RWPE1 (cell line): ENCODE data around the gene CRELD1.

ENCODE experiments used
- CTCF ChIA-PET: fragments of 350-600 bp; sonication (Branson Sonifier 250); formaldehyde crosslinking; extraction: SDS; loops from one replicate; lab custom pipeline; 2021; lab: Yijun Ruan, JAX
- POLR2A ChIA-PET: fragments of 400-600 bp; formaldehyde crosslinking; extraction: SDS; loops from one replicate; lab custom pipeline; 2020; ENCODE audit warnings: antibody characterized with exemption; ENCODE audit not compliant: low non-redundant PET; lab: Yijun Ruan, JAX
- DNase-seq: peaks from one replicate; pipeline ENCODE4 v3.0.0; 2012; ENCODE audit warnings: low spot score
- H3K27ac ChIP-seq: fragments of 450-650 bp; 2 replicates; pipeline ENCODE4 v1.5.1; 2017
- TF ChIP-seq, protein P1 (sequence below): fragments of 450-650 bp; conservative IDR thresholded peaks from 2 replicates; pipeline ENCODE4 v1.5.1; 2017; ENCODE audit warnings: low read depth, mild to moderate bottlenecking

The CRELD1 gene

DNA sequence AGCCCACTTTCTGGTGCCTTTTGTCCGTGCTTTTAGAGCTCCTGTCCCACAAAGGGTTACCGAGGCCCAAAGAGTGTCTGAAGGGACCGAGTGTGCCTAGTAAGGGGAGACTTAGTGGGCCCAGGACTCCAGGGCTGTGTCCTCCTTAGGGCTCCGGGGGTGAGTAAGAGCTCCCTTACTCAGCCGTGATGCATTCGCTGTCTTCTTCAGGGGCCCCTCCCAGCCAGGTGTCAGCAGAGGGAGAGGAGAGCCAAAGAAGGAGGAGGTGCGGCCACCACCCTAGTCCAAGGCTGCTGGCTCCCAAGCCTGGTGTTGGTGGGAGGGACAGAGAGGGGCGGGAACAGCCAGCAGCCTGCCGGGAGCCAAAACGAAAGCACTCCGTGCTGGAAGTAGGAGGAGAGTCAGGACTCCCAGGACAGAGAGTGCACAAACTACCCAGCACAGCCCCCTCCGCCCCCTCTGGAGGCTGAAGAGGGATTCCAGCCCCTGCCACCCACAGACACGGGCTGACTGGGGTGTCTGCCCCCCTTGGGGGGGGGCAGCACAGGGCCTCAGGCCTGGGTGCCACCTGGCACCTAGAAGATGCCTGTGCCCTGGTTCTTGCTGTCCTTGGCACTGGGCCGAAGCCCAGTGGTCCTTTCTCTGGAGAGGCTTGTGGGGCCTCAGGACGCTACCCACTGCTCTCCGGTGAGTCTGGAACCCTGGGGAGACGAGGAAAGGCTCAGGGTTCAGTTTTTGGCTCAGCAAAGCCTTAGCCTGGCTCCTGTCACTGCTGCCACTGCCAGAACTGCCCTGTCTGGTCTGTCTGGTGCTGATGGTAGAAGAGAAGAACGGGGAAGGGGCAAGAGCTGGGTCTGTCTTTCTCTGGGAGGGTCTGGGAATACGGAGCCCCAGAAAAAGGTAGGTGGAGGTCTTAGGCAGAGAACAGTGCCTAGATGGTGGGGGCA is 16.6 kb upstream of the CRELD1 start, which contains the start of gene IL17RC:
Gene IL17RC (plus strand): TSS at position 365 of the 947 bp plus-strand sequence. CDS start 218 bp downstream, at position 583.
- DNase-seq, result peak; percentile 88
- CTCF ChIA-PET, result interaction anchor here (0.8 kb wide), 1 partner anchor 29 kb away, joined by 5 read pairs; no protein-coding TSS in a partner anchor

DNA sequence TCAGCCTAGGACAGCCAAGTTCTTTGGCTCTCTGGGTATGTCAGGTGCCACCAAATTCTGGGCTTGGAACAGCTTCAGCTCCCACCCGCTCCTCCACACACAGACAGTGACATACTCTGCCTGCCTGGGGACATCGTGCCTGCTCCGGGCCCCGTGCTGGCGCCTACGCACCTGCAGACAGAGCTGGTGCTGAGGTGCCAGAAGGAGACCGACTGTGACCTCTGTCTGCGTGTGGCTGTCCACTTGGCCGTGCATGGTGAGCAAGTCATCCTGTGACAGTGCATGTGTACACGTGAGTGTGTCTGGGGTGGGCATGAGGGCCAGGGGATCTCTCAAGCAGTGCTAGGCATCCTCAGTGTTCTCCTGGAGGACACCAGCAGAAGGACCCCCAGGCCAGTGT is 15.8 kb upstream of the CRELD1 start:
- DNase-seq, result no peak
- CTCF ChIA-PET, result no interaction called here
- POLR2A ChIA-PET, result no interaction called here
- peak overlapping the region; percentile 91 for H3K27ac ChIP-seq
- TF ChIP-seq, protein P1, sequence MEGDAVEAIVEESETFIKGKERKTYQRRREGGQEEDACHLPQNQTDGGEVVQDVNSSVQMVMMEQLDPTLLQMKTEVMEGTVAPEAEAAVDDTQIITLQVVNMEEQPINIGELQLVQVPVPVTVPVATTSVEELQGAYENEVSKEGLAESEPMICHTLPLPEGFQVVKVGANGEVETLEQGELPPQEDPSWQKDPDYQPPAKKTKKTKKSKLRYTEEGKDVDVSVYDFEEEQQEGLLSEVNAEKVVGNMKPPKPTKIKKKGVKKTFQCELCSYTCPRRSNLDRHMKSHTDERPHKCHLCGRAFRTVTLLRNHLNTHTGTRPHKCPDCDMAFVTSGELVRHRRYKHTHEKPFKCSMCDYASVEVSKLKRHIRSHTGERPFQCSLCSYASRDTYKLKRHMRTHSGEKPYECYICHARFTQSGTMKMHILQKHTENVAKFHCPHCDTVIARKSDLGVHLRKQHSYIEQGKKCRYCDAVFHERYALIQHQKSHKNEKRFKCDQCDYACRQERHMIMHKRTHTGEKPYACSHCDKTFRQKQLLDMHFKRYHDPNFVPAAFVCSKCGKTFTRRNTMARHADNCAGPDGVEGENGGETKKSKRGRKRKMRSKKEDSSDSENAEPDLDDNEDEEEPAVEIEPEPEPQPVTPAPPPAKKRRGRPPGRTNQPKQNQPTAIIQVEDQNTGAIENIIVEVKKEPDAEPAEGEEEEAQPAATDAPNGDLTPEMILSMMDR, result no peak

More for the DNA sequence above, 16.6 kb upstream of the CRELD1 start, which contains the start of gene IL17RC:
- TF ChIP-seq, protein P1, result no peak
- H3K27ac ChIP-seq, result peak within 1 kb of the TSS; percentile 91
- POLR2A ChIA-PET, result interaction anchor here (0.5 to 1.0 kb wide), 3 partner anchors 14 to 360 kb away, joined by 3 read pairs; partner anchors contain the start of gene IL17RE

DNA sequence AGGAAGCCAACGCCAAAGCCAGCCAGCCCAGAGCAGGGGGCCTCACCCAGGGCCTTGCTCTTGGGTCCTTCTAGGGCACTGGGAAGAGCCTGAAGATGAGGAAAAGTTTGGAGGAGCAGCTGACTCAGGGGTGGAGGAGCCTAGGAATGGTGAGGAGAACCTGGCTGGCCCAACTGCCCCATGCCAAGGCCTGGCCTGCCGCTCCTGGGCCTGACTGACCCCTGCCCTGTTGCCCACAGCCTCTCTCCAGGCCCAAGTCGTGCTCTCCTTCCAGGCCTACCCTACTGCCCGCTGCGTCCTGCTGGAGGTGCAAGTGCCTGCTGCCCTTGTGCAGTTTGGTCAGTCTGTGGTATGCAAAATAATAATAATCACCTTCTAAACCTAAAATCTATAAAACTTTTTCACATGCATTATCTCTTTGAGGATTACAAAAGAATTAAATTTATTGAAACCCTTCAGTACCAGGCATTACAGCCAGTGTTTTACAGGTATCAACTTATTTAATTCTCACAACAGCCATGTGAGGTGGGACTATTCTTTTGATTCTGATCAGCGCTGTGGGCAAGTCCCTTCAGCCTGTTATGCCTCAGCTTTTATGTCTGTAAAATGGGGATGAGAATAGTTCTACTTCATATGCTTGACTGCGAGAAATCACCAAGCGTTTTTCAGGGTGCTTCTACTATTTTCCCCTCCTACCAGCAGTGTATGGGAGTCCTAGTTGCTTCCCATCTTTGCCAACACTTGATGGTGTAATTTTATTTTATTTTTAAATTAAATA is 15.2 kb upstream of the CRELD1 start:
- POLR2A ChIA-PET, result no interaction called here
- CTCF ChIA-PET, result no interaction called here
- DNase-seq, result no peak
- H3K27ac ChIP-seq, result peak overlapping the region; percentile 91
- TF ChIP-seq, protein P1, result no peak

DNA sequence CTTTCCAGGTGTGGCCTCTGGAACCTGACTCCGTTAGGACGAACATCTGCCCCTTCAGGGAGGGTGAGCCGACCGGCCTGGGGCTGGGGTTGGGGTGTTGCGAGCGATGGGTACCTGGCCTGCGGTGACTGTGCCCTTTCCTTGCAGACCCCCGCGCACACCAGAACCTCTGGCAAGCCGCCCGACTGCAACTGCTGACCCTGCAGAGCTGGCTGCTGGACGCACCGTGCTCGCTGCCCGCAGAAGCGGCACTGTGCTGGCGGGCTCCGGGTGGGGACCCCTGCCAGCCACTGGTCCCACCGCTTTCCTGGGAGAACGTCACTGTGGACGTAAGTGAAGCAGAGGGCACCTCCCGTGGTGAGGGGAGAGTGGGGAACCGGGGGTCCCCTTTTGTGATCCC is 5.5 kb upstream of the CRELD1 start:
- TF ChIP-seq, protein P1, result no peak
- no peak overlapping the region for H3K27ac ChIP-seq
- CTCF ChIA-PET, result no interaction called here
- DNase-seq, result no peak
- POLR2A ChIA-PET, result no interaction called here

DNA sequence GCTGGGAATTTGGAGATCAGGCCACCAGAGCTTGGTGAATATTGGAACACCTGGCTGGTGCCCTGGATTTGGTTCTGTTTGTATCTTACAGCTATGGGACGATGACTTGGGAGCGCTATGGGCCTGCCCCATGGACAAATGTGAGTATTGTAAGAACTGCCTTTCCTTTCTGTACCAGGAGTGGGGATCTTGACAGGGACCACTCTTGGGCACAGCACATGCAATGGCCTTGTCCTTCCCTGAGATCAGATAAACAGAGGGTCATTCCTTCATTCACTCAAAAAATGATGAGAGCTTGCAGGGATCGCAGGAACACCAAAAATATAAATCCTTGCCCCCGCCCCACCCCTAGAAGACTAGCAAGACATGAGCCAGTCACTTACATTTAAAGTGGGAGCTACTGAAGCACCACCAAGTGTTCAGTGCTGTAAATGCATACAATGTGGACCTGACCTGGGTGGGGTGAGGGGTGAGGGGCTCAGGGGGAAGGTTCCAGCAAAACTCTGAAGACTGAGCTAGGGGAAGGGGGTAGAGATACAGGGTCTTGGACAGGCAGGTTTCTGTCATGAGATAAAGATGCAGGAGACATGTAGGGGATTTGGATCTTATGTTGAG is 2.7 kb upstream of the CRELD1 start:
- CTCF ChIA-PET, result interaction anchor here (0.6 to 0.7 kb wide), 2 partner anchors 82 to 1320 kb away, joined by 3 to 6 read pairs; no protein-coding TSS in a partner anchor
- TF ChIP-seq, protein P1, result no peak
- POLR2A ChIA-PET, result interaction anchor here (1.0 kb wide), 1 partner anchor 20 kb away, joined by 3 read pairs; no protein-coding TSS in a partner anchor
- no peak for DNase-seq
- H3K27ac ChIP-seq, result no peak overlapping the region
